GM19025 (cell line): ENCODE measurements around the gene STAT3.
"Not testable (repeated sequence)": the region's sequence is repeated elsewhere in the genome, so short reads cannot be mapped to it uniquely, and the experiment has no call there.

ENCODE experiments used
- ATAC-seq: cut with Tn5 transposase; IDR thresholded peaks from one replicate; pipeline ENCODE4 v1.9.1; 2021; ENCODE audit warnings: mild to moderate bottlenecking, low read depth, moderate library complexity; ENCODE audit not compliant: unreplicated experiment

The STAT3 gene

DNA sequence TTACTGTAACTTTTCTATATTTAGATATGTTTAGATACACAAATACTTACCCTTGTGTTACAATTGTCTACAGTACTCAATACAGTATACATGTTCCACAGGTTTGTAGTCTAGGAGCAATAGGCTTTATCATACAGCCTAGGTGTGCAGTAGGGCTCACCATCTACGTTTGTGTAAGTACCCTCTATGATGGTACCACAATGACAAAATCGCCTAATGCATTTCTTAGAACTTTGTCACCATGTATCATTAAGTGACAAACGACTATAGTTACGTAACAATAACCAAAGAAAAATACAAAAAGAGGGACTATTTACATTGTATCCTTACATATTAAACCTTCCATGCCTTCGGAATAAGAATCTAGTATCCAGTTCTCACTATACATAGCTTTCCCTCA is 120.0 kb downstream of the STAT3 start:
- no peak for ATAC-seq

- no peak for ATAC-seq
Observed at GRCh38 chr17:42266918-42267766, 121.1 kb downstream of the STAT3 start.

DNA sequence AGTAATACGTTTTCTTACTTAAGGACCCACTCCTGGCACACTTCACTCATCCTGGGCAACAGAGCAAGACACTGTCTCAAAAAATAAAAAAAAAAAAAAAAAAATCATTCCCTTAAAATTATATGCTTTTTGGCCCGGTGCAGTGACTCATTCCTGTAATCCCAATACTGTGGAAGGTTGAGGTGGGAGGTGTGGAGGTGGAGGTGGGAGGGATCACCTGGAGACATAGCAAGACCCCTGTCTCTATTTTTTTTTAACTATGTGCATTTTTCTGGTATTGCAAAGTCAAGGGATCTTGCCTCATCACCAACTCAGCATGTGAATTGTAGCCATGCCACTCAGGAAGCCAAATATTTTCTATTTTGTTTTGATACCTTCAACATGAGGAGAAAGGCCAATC is 121.8 kb downstream of the STAT3 start:
- no peak for ATAC-seq

GRCh38 chr17:42264366-42264765 is 123.9 kb downstream of the STAT3 start:
- not testable (repeated sequence) for ATAC-seq
